H1 (cell line): ENCODE measurements around the gene MEGF11. TPM values are rescaled to one million over a fixed set of nuclear protein-coding genes. Genes with fewer than 3 reads are reported as not detected.

ENCODE experiments used
- CTCF ChIA-PET: fragments of 300-600 bp; sonication (Branson Sonifier 250); formaldehyde crosslinking; loops from one replicate; lab custom pipeline; 2021; ENCODE audit not compliant: partially characterized antibody; lab: Charles Lee
- POLR2A ChIA-PET: fragments of 300-600 bp; sonication (Branson Sonifier 250); formaldehyde crosslinking; loops from one replicate; lab custom pipeline; 2021; ENCODE audit warnings: inconsistent platforms; ENCODE audit not compliant: partially characterized antibody; lab: Charles Lee
- DNase-seq, 2 experiments: peaks; one replicate each; pipeline versions ENCODE4 v3.0.0 to v3.0.0-alpha.2; 2010 to 2022; ENCODE audit warnings: low spot score in 2 of 2, low read depth in 1 of 2, mixed read lengths in 1 of 2
- FAIRE-seq: peaks from 2 replicates; lab custom pipeline; 2011; peaks lifted over from hg19 to GRCh38; lab: Jason Lieb, UNC
- H2AFZ ChIP-seq: 2 replicates; pipeline ENCODE4 v1.8.1; 2012; ENCODE audit warnings: low read length, inconsistent platforms
- H2AK5ac ChIP-seq: 2 replicates; pipeline ENCODE4 v1.6.1; 2013; ENCODE audit warnings: low read depth, low read length
- H2BK120ac ChIP-seq: replicated peaks from 2 replicates; pipeline ENCODE3; 2013; ENCODE audit warnings: low read depth, low read length, inconsistent platforms
- H2BK12ac ChIP-seq: 2 replicates; pipeline ENCODE4 v1.6.1; 2013; ENCODE audit warnings: low read depth, low read length
- H2BK15ac ChIP-seq: 2 replicates; pipeline ENCODE4 v1.6.1; 2013; ENCODE audit warnings: low read length
- H2BK20ac ChIP-seq: 2 replicates; pipeline ENCODE4 v1.6.1; 2013; ENCODE audit warnings: low read length
- H2BK5ac ChIP-seq: 2 replicates; pipeline ENCODE4 v1.6.1; 2013; ENCODE audit warnings: low read depth, low read length
- H3K14ac ChIP-seq: 2 replicates; pipeline ENCODE4 v1.6.1; 2013; ENCODE audit warnings: inconsistent platforms; ENCODE audit not compliant: insufficient read length
- H3K18ac ChIP-seq: 2 replicates; pipeline ENCODE4 v1.6.1; 2013; ENCODE audit warnings: low read length; ENCODE audit errors: extremely low read depth
- H3K23ac ChIP-seq: 2 replicates; pipeline ENCODE4 v1.6.1; 2013; ENCODE audit warnings: inconsistent platforms; ENCODE audit not compliant: insufficient read length
- H3K23me2 ChIP-seq: 2 replicates; pipeline ENCODE4 v1.6.1; 2013; ENCODE audit warnings: low read depth, low read length
- H3K27ac ChIP-seq: 2 replicates; pipeline ENCODE4 v1.6.1; 2011; ENCODE audit warnings: low read depth, low read length, inconsistent platforms
- H3K27me3 ChIP-seq, 4 experiments: replicated peaks in 1 of 4; 1 replicate in 1 of 4; 2 replicates in 3 of 4; pipeline versions ENCODE4 v1.6.1 to v1.8.1; 2011 to 2013; ENCODE audit warnings: low read length in 3 of 4, mild to moderate bottlenecking in 3 of 4, inconsistent platforms in 2 of 4, mixed read lengths in 2 of 4, moderate library complexity in 1 of 4; ENCODE audit not compliant: control insufficient read depth in 3 of 4, insufficient read depth in 3 of 4; ENCODE audit errors: extremely low read depth in 1 of 4
- H3K36me3 ChIP-seq, 4 experiments: 2 replicates each; pipeline versions ENCODE4 v1.6.1 to v1.8.1; 2011 to 2013; ENCODE audit warnings: mild to moderate bottlenecking in 4 of 4, low read length in 3 of 4, moderate library complexity in 2 of 4, control low read depth in 1 of 4, inconsistent platforms in 1 of 4; ENCODE audit not compliant: insufficient read depth in 4 of 4, control insufficient read depth in 2 of 4
- H3K4ac ChIP-seq: replicated peaks from 2 replicates; pipeline ENCODE3; 2013; ENCODE audit warnings: low read length, low read depth, mixed read lengths, inconsistent platforms; ENCODE audit not compliant: insufficient read length
- H3K4me1 ChIP-seq, 4 experiments: replicated peaks in 1 of 4; 1 replicate in 1 of 4; 2 replicates in 3 of 4; pipeline versions ENCODE4 v1.6.1 to v1.8.1; 2011 to 2013; ENCODE audit warnings: low read length in 3 of 4, inconsistent platforms in 2 of 4, mixed read lengths in 1 of 4; ENCODE audit not compliant: insufficient read depth in 4 of 4, control insufficient read depth in 3 of 4
- H3K4me2 ChIP-seq, 2 experiments: 2 replicates each; pipeline versions ENCODE4 v1.6.1 to v1.8.1; 2011 to 2013; ENCODE audit warnings: low read depth in 2 of 2, low read length in 2 of 2, control low read depth in 1 of 2, inconsistent platforms in 1 of 2, mild to moderate bottlenecking in 1 of 2; ENCODE audit not compliant: insufficient read depth in 1 of 2
- H3K4me3 ChIP-seq, 4 experiments: fragments of 200-600, 300-600 bp in 1 of 4; sonication (generic), shearing (Covaris generic), sonication (Bioruptor Twin) in 1 of 4; 2 replicates each; pipeline versions ENCODE4 v1.5.1 to v1.8.1; 2011 to 2016; ENCODE audit warnings: low read length in 4 of 4, low read depth in 3 of 4, control low read depth in 2 of 4, inconsistent platforms in 2 of 4, mild to moderate bottlenecking in 2 of 4, mixed read lengths in 1 of 4, moderate library complexity in 1 of 4; ENCODE audit not compliant: insufficient read depth in 2 of 4; ENCODE audit errors: extremely low read depth in 1 of 4
- H3K56ac ChIP-seq: replicated peaks from 2 replicates; pipeline ENCODE3; 2013; ENCODE audit warnings: low read depth, mild to moderate bottlenecking, mixed read lengths, low read length, inconsistent platforms; ENCODE audit not compliant: insufficient read length
- H3K79me1 ChIP-seq: 2 replicates; pipeline ENCODE4 v1.6.1; 2013; ENCODE audit warnings: low read depth, low read length, control low read depth
- H3K79me2 ChIP-seq, 2 experiments: 2 replicates each; pipeline versions ENCODE4 v1.6.1 to v1.8.1; 2012 to 2013; ENCODE audit warnings: low read length in 2 of 2, mild to moderate bottlenecking in 2 of 2, inconsistent platforms in 1 of 2; ENCODE audit not compliant: insufficient read depth in 2 of 2, control insufficient read depth in 1 of 2
- H3K9ac ChIP-seq, 4 experiments: replicated peaks in 1 of 4; 1 replicate in 1 of 4; 2 replicates in 3 of 4; pipeline versions ENCODE4 v1.6.1 to v1.8.1; 2011 to 2013; ENCODE audit warnings: low read depth in 3 of 4, low read length in 3 of 4, control low read depth in 2 of 4, mild to moderate bottlenecking in 2 of 4, moderate library complexity in 2 of 4, inconsistent platforms in 1 of 4; ENCODE audit errors: extremely low read depth in 1 of 4
- H3K9me3 ChIP-seq, 2 experiments: 2 replicates each; pipeline versions ENCODE4 v1.6.1 to v1.8.1; 2012 to 2013; ENCODE audit warnings: mild to moderate bottlenecking in 2 of 2, moderate library complexity in 2 of 2, control low read depth in 1 of 2, inconsistent platforms in 1 of 2, low read depth in 1 of 2, low read length in 1 of 2, mixed read lengths in 1 of 2; ENCODE audit not compliant: insufficient read depth in 2 of 2
- H4K20me1 ChIP-seq, 2 experiments: replicated peaks in 1 of 2; 2 replicates each; pipeline versions ENCODE3 to v1.8.1; 2011 to 2013; ENCODE audit warnings: inconsistent platforms in 2 of 2, low read length in 2 of 2, mild to moderate bottlenecking in 1 of 2; ENCODE audit not compliant: insufficient read depth in 2 of 2, control insufficient read depth in 1 of 2
- H4K5ac ChIP-seq: 2 replicates; pipeline ENCODE4 v1.6.1; 2013; ENCODE audit warnings: low read length, low read depth, mixed read lengths, inconsistent platforms; ENCODE audit not compliant: insufficient read length
- H4K8ac ChIP-seq: 2 replicates; pipeline ENCODE4 v1.8.0; 2013; ENCODE audit warnings: mild to moderate bottlenecking, moderate library complexity, low read length, inconsistent platforms; ENCODE audit not compliant: insufficient read depth; ENCODE audit errors: extremely low read depth
- H4K91ac ChIP-seq: replicated peaks from 2 replicates; pipeline ENCODE3; 2013; ENCODE audit warnings: low read length, mixed read lengths, inconsistent platforms; ENCODE audit not compliant: insufficient read length
- HDAC2 ChIP-seq, 2 experiments: fragments of 300-600 bp in 1 of 2; sonication (generic) in 1 of 2; IDR thresholded peaks; 2 replicates each; pipeline ENCODE4 v1.6.1; 2011 to 2012; ENCODE audit warnings: low read depth in 2 of 2, low read length in 2 of 2, mild to moderate bottlenecking in 2 of 2, moderate library complexity in 2 of 2, borderline replicate concordance in 1 of 2, inconsistent platforms in 1 of 2
- WGBS, 2 experiments: shearing (Covaris generic) in 1 of 2; methylation state at CpG; one replicate each; pipeline versions ENCODE4 v1.1.6 to v1.1.7; 2013 to 2015; ENCODE audit warnings: low lambda C conversion rate in 2 of 2, mixed read lengths in 2 of 2, inconsistent platforms in 1 of 2, low coverage in 1 of 2, missing lambda C conversion rate in 1 of 2; ENCODE audit not compliant: insufficient replicate concordance in 2 of 2, insufficient coverage in 1 of 2, insufficient read length in 1 of 2; ENCODE audit errors: extremely low coverage in 1 of 2, missing lambda C conversion rate in 1 of 2; 5-methylcytosine and 5-hydroxymethylcytosine counted together
- polyA plus RNA-seq, 7 experiments: library from polyadenylated mRNA; depleted of rRNA in 3 of 7; stranded (reverse) in 5 of 7; unstranded in 2 of 7; fragments of >200 nt in 5 of 7; fragments of 200-250 nt in 2 of 7; gene quantifications; 1 replicate in 5 of 7; 2 replicates in 1 of 7; 4 replicates in 1 of 7; pipeline versions ENCODE4 v1.2.1 to v1.2.3, GENCODE V29; 2011 to 2013; ENCODE audit warnings: missing spikeins in 2 of 7, mixed read lengths in 2 of 7
- total RNA-seq: library from RNA; stranded (reverse); fragmentation: NEBNext Ultra II Directional; extraction: Animal tissue kit (Norgen Biotek cat#: 25700); gene quantifications from 2 replicates; pipeline ENCODE4 v1.2.1, GENCODE V29; 2021
- TF ChIP-seq, protein P1 (sequence below), 3 experiments: IDR thresholded peaks; 1 replicate in 2 of 3; 2 replicates in 1 of 3; pipeline versions ENCODE4 v1.5.1 to v1.6.1; 2011; ENCODE audit warnings: low read length in 3 of 3, mild to moderate bottlenecking in 3 of 3, inconsistent platforms in 2 of 3, low read depth in 1 of 3, moderate library complexity in 1 of 3; ENCODE audit not compliant: insufficient read depth in 1 of 3; ENCODE audit errors: control extremely low read depth in 1 of 3

The MEGF11 gene
- total and polyA plus RNA-seq, 2 of the 8 experiments (the other 6 are each of a cell fraction or from before 2014, with no cell fraction given): 4.4 to 4.8 TPM

DNA sequence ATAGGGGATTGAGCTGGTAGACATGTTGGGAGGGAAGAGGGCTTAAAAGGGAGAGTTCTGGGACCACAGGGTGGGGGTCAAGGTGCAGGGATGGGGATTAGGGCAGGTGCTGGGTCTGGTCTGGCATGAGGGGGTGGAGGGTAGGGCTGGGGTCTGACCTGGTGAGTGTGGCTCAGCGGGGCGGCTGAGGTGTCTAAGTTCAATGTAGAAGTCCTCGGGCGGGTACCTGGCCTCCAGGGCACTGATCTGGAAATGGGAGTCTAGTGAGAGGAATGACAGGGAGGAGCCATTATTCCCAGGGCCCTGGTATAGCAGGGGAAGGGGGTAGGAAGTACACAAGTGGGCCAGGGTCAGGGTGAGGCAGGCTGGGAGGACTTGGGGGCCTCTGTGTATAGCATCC lies 344.7 kb downstream of the MEGF11 start:
- Histone ChIP-seq H3K4me2 (no peak overlapping the region), H4K5ac (no peak overlapping the region), H2BK120ac (no peak overlapping the region), H3K27ac (no peak overlapping the region), H4K8ac (no peak overlapping the region), H3K18ac (no peak overlapping the region), H2BK20ac (no peak overlapping the region), H4K91ac (no peak overlapping the region), H2AK5ac (no peak overlapping the region), H3K56ac (no peak overlapping the region), H3K23ac (no peak overlapping the region), H3K23me2 (no peaks in the 10 kb centered on the region), H3K9me3 (no peaks in the 10 kb centered on the region), H3K4me3 (no peak overlapping the region), H3K14ac (no peak overlapping the region), H3K79me2 (no peaks in the 10 kb centered on the region), H3K79me1 (no peaks in the 10 kb centered on the region; the same call in 1 of the 2 replicates), H3K9ac (no peak overlapping the region), H3K4ac (no peak overlapping the region), H4K20me1 (peaks cover 4 to 5% of the 10 kb centered on the region in 2 experiments), H3K36me3 (peaks cover 0 to 19% (median 4%) of the 10 kb centered on the region in 4 experiments; a peak in 6 of 8 replicates), H2BK5ac (no peak overlapping the region), H2BK12ac (no peak overlapping the region), H2AFZ (no peak overlapping the region), H2BK15ac (no peak overlapping the region), H3K4me1 (peaks cover 0 to 5% (median 3%) of the 10 kb centered on the region in 4 experiments; a peak in 4 of 7 replicates), H3K27me3 (no peaks in the 10 kb centered on the region)
- CTCF ChIA-PET: interaction anchor here (0.6 to 0.9 kb wide), 2 partner anchors 39 to 70 kb away, joined by 3 read pairs; partner anchors contain the start of gene RAB11A
- POLR2A ChIA-PET: no interaction called here
- TF ChIP-seq HDAC2 (IDR thresholded peaks at IDR 0.05; ENCODE audit: borderline replicate concordance in 1 of 2, low read depth in 2 of 2, low read length in 2 of 2): no peak
- TF ChIP-seq, protein P1, sequence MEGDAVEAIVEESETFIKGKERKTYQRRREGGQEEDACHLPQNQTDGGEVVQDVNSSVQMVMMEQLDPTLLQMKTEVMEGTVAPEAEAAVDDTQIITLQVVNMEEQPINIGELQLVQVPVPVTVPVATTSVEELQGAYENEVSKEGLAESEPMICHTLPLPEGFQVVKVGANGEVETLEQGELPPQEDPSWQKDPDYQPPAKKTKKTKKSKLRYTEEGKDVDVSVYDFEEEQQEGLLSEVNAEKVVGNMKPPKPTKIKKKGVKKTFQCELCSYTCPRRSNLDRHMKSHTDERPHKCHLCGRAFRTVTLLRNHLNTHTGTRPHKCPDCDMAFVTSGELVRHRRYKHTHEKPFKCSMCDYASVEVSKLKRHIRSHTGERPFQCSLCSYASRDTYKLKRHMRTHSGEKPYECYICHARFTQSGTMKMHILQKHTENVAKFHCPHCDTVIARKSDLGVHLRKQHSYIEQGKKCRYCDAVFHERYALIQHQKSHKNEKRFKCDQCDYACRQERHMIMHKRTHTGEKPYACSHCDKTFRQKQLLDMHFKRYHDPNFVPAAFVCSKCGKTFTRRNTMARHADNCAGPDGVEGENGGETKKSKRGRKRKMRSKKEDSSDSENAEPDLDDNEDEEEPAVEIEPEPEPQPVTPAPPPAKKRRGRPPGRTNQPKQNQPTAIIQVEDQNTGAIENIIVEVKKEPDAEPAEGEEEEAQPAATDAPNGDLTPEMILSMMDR (IDR thresholded peaks at IDR 0.05; ENCODE audit: control extremely low read depth in 1 of 3, insufficient read depth in 1 of 3, low read depth in 1 of 3, low read length in 3 of 3): no peak
- peak in 1 of 2 experiments; percentile 28 for DNase-seq
- WGBS, 2 experiments: 95% methylated on average over 4 of the region's 4 CpGs; no CpG with 5 or more reads in 1 of the 2 experiments
- FAIRE-seq: no peak
